Peyer's patch (tissue), 4 donors: Measurements from ENCODE around the gene HTRA1. TPM values are rescaled to one million over a fixed set of nuclear protein-coding genes. Genes with fewer than 3 reads are reported as not detected.

Experiments
- DNase-seq, 3 donors: peaks; one replicate each; pipeline ENCODE4 v3.0.0-alpha.2; 2017 to 2019
- H3K27ac ChIP-seq, 4 donors: fragments of 200-600 bp; sonication (generic); one replicate each; pipeline ENCODE4 v1.5.1; 2016 to 2019
- H3K27me3 ChIP-seq, 2 donors: fragments of 200-600 bp; sonication (generic); one replicate each; pipeline ENCODE4 v1.5.1; 2019
- H3K36me3 ChIP-seq, 3 donors: fragments of 200-600 bp; sonication (generic); one replicate each; pipeline ENCODE4 v1.5.1; 2016 to 2019
- H3K4me1 ChIP-seq, 4 donors: fragments of 200-600 bp; sonication (generic); one replicate each; pipeline ENCODE4 v1.5.1; 2016 to 2019
- H3K4me3 ChIP-seq, 4 donors: fragments of 200-600 bp; sonication (generic); 1 replicate in 3 of 4; 2 replicates in 1 of 4; pipeline ENCODE4 v1.5.1; 2016 to 2019; ENCODE audit warnings: mild to moderate bottlenecking in 1 of 4
- H3K9me3 ChIP-seq, 4 donors: fragments of 200-600 bp; sonication (generic); one replicate each; pipeline ENCODE4 v1.5.1; 2016 to 2019; ENCODE audit warnings: mild to moderate bottlenecking in 1 of 4
- POLR2A ChIP-seq, 2 donors: fragments of 450-650 bp; IDR thresholded peaks; one replicate each; pipeline ENCODE4 v1.5.1; 2017; ENCODE audit warnings: antibody characterized with exemption in 2 of 2, mild to moderate bottlenecking in 2 of 2, moderate library complexity in 2 of 2
- total RNA-seq, 4 donors: library from RNA; depleted of rRNA; stranded (reverse); fragments of >200 nt; gene quantifications; one replicate each; pipeline ENCODE4 v1.1.0, GENCODE V29; 2016
- TF ChIP-seq, protein P1 (sequence below), 6 experiments: fragments of 450-650 bp in 4 of 6; fragments of 200-600 bp in 2 of 6; sonication (generic) in 1 of 6; IDR thresholded peaks; one replicate each; pipeline ENCODE4 v1.5.1; 2017 to 2019; ENCODE audit warnings: antibody characterized with exemption in 6 of 6, mild to moderate bottlenecking in 3 of 6, moderate library complexity in 1 of 6

HTRA1 gene
- total RNA-seq, 4 donors from 2014 or later: 12.3 to 26.1 (median 17.3) TPM

DNA sequence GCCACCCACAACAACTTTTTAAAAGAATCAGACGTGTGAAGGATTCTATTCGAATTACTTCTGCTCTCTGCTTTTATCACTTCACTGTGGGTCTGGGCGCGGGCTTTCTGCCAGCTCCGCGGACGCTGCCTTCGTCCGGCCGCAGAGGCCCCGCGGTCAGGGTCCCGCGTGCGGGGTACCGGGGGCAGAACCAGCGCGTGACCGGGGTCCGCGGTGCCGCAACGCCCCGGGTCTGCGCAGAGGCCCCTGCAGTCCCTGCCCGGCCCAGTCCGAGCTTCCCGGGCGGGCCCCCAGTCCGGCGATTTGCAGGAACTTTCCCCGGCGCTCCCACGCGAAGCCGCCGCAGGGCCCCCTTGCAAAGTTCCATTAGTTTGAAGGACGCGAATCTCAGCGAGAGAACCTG, 461 bp upstream of the HTRA1 start:
- Histone ChIP-seq H3K36me3 (no peaks in the 10 kb centered on the region), H3K4me3 (peak overlapping the region; percentile 22 to 74 (median 54)), H3K4me1 (peaks cover 0 to 17% (median 0%) of the 10 kb centered on the region in 4 donors), H3K27ac (peak overlapping the region in 3 of 4 donors; percentile 38 to 57 (median 55)), H3K9me3 (no peaks in the 10 kb centered on the region), H3K27me3 (no peaks in the 10 kb centered on the region)
- DNase-seq: no peak
- TF ChIP-seq POLR2A (IDR thresholded peaks at IDR 0.05): no peak
- TF ChIP-seq, protein P1, sequence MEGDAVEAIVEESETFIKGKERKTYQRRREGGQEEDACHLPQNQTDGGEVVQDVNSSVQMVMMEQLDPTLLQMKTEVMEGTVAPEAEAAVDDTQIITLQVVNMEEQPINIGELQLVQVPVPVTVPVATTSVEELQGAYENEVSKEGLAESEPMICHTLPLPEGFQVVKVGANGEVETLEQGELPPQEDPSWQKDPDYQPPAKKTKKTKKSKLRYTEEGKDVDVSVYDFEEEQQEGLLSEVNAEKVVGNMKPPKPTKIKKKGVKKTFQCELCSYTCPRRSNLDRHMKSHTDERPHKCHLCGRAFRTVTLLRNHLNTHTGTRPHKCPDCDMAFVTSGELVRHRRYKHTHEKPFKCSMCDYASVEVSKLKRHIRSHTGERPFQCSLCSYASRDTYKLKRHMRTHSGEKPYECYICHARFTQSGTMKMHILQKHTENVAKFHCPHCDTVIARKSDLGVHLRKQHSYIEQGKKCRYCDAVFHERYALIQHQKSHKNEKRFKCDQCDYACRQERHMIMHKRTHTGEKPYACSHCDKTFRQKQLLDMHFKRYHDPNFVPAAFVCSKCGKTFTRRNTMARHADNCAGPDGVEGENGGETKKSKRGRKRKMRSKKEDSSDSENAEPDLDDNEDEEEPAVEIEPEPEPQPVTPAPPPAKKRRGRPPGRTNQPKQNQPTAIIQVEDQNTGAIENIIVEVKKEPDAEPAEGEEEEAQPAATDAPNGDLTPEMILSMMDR (IDR thresholded peaks at IDR 0.05): no peak

DNA sequence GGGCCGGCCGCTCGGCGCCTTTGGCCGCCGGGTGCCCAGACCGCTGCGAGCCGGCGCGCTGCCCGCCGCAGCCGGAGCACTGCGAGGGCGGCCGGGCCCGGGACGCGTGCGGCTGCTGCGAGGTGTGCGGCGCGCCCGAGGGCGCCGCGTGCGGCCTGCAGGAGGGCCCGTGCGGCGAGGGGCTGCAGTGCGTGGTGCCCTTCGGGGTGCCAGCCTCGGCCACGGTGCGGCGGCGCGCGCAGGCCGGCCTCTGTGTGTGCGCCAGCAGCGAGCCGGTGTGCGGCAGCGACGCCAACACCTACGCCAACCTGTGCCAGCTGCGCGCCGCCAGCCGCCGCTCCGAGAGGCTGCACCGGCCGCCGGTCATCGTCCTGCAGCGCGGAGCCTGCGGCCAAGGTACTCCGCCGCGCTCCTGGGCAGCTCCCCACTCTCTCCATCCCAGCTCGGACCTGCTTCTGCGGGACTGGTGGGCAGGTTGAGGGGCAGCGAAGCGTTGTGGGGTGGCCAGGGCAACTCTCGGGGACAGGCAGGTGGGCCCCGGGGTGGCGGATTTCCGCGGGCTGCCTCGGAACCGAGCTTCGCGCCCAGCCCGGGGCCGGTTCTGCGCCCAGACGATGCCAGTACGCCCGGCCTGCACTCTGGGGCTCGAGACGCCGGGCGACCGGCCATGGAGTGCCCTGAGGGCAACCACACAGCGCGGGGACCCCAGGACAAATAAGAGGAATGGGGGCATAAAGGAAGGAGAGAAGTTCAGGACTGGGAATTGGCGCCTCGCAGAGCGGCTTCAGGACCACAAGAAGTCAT, 578 bp downstream of the HTRA1 start:
- DNase-seq: peak in 1 of 3 donors; percentile 58
- Histone ChIP-seq H3K36me3 (no peaks in the 10 kb centered on the region), H3K9me3 (no peaks in the 10 kb centered on the region), H3K27ac (peak overlapping the region; percentile 32 to 85 (median 62)), H3K4me3 (peak overlapping the region; percentile 30 to 74 (median 54)), H3K27me3 (no peaks in the 10 kb centered on the region), H3K4me1 (peaks cover 0 to 17% (median 0%) of the 10 kb centered on the region in 4 donors)
- TF ChIP-seq, protein P1 (IDR thresholded peaks at IDR 0.05): no peak
- TF ChIP-seq POLR2A (IDR thresholded peaks at IDR 0.05): no peak

DNA sequence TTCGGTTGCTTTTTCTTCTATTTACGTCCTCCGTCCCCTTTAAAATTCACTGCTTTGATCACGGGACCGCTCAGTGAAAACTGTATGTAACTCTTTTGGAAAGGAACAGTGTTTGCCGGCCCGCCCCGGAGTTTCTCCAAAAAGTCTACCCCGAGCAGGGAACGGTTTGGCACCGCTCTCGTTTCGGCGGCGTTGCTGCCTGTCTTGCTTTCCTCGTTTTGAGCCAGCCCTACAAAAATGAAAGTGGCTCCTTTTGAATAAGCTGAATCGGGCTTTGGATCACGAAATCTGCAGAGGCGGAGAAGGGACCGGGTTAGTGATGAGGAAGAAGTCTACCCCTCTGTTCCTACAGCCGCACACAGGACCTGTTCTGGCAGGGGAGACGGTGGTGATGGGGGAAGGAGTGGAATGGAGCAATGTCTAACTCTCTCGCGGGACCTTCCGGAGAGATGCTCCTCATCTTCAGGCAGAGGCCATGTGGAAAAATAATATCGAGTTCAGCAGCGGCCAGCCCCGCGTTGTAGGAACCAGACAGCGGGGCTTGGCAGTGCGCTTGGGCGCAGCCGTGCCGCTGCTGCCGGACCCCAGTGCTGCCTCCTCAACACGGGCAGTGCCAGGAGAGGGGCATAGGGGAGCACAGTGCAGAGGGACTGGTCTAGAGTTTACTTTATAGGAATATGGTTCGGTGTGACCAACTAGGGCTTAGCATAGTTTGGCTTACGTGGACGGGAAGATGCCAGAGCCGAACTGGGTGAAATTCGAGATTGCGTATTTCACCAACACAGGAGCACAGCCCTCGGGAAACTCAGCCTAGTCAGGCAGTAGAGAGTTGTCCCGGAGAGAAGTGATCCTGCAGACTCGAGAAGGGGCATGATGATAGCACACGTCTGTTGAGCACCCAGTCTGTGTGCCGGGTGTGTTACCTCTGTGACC, 1.4 kb downstream of the HTRA1 start:
- no peaks in the 10 kb centered on the region for H3K36me3 ChIP-seq
- H3K4me3 ChIP-seq: peak overlapping the region; percentile 30 to 74 (median 54)
- TF ChIP-seq, protein P1 (IDR thresholded peaks at IDR 0.05): no peak
- TF ChIP-seq POLR2A (IDR thresholded peaks at IDR 0.05): no peak
- peak in 1 of 3 donors; percentile 62 for DNase-seq
- no peaks in the 10 kb centered on the region for H3K27me3 ChIP-seq
- peaks cover 0 to 17% (median 0%) of the 10 kb centered on the region in 4 donors for H3K4me1 ChIP-seq
- H3K9me3 ChIP-seq: no peaks in the 10 kb centered on the region
- H3K27ac ChIP-seq: peak overlapping the region; percentile 32 to 85 (median 62)

DNA sequence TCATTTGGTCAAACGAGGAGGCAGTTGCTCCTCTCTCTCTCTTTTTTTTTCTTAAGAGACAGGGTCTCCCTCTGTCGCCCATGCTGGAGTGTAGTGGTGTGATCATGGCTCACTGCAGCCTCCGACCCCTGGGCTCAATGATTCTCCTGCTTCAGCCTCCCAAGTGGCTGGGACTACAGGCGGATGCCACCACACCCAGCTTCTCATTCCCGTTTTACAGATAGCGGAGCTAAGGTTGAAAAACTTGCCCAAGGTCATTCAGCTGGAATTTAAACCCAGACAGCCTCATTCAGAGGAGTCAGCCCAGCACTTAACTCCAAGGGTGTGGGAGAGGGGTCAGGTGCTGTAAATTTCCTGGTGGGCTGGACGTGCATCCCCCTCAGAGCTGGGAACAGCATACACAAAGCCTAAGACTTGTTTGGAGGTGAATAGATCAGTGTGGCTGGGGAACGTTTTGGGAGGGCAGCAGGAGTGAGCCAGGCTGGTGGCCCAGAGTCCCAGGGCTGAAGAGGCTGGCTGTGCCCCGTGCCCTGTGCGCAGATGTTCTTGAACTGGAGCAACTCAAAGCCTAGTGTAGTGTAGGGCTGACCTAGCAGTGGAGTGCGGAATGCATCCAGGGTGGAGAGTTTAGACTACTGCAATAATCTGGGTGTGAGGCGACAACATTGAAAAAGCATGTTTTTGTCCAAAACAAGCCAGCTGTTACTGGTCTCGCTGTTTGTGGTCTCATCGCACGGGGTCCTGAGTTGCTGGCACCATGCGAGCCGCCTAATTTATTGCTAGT, 2.3 kb downstream of the HTRA1 start:
- Histone ChIP-seq H3K27ac (no peak overlapping the region), H3K4me1 (peaks cover 0 to 19% (median 0%) of the 10 kb centered on the region in 4 donors), H3K27me3 (no peaks in the 10 kb centered on the region), H3K4me3 (no peak overlapping the region), H3K9me3 (no peaks in the 10 kb centered on the region), H3K36me3 (no peaks in the 10 kb centered on the region)
- TF ChIP-seq POLR2A (IDR thresholded peaks at IDR 0.05): no peak
- no peak for DNase-seq

DNA sequence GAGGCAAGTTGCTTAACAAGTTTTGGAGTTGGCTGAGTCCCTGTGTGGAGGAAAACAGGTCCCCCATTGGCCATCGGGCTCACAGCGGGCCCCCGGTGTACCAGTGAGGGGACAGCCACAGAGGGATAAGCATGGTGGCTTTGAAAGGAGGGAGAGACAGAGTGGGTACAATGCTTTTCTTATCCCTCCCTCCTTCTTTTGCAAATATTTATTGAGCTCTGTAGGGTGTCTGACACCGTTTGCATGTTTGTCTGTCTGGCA, 2.8 kb downstream of the HTRA1 start:
- no peak for DNase-seq
- H3K9me3 ChIP-seq: no peaks in the 10 kb centered on the region
- no peak overlapping the region for H3K27ac ChIP-seq
- H3K36me3 ChIP-seq: no peaks in the 10 kb centered on the region
- H3K4me3 ChIP-seq: no peak overlapping the region
- H3K27me3 ChIP-seq: no peaks in the 10 kb centered on the region
- TF ChIP-seq, protein P1 (IDR thresholded peaks at IDR 0.05): no peak
- no peak for TF ChIP-seq POLR2A (IDR thresholded peaks at IDR 0.05)
- H3K4me1 ChIP-seq: peaks cover 0 to 22% (median 0%) of the 10 kb centered on the region in 4 donors
